ENCODE measurements around the gene TEAD2. TPM values are rescaled to one million over a fixed set of nuclear protein-coding genes. Genes with fewer than 3 reads are reported as not detected.
"Not testable (repeated sequence)": the region's sequence is repeated elsewhere in the genome, so short reads cannot be mapped to it uniquely, and the experiment has no call there.

The TEAD2 gene
- total RNA-seq, 2 donors from 2014 or later, result 11.8 to 18.0 TPM

DNA sequence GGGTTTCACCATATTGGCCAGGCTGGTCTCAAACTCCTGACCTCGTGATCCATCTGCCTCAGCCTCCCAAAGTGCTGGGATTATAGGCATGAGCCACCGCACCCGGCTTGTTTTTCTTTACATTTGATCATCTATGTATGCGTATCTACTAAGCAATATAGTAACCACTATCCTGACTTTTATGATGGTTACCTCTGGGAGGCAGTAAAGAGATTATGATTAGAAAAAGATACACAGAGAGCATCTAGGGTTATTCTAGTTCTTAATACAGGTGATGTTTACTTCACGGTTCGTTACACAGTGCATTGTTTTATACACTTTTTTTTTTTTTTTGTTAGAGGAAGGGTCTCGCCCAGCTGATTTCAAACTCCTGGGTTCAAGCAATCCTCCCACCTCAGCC, 55.5 kb downstream of the TEAD2 start:
- DNase-seq; intact Hi-C loops (cut with DNase I, micrococcal nuclease): not testable (repeated sequence)
- ATAC-seq, result peak; percentile 41

DNA sequence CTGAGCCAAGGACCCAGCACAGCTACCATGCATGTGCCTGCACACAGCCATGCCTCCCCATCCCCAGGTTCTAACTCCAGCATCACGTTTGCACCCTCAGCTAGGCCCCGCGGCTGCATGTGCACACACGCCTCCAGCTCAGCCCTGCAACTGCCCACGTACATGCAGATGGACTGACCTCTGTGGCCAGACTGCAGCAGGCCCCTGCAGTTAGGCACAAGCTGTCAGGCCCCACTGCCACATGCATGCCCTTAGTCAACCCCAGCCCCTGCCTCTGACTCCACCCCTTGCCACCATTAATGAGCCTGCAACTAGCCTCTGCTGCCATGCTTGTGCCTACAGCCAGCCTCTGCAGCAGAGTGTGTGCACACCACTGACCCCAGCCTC, 60.4 kb downstream of the TEAD2 start:
- intact Hi-C loops (cut with DNase I, micrococcal nuclease), result no loop called here
- no peak for ATAC-seq
- no peak for DNase-seq

DNA sequence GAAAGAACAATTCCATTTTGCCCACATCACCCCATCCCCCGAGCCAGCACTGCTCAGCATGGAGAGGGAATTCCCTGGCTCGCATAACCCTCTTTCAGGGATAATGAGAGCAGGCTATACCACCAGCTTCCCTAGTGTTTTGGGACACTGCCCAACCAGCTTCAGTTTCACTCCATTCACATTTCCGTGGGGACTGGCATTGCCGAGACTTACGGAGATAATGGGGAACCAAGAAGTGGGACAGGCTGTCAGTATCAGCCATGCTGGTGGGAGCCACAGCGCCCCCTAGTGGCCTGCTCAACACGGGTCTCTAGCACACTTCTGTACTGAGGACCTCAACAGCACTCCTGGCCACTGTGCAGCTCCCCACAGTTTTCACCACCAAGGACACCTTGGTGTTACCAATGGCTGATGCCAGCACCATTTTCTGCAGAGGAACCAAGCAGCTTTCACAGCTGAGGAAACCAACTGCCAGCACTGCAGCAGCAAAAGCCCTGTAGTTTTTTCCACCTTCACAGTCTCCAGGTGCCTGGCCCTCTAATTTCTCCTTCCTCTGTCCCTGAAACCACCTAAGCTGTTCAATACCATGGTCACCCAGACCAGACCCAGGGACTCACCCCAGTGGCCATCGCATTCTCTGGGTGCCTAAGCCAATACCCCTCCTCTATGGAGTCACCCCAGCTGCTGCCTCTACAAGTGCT, 60.9 kb downstream of the TEAD2 start:
- DNase-seq (peak; percentile 47 to 89), ATAC-seq (peak; percentile 89)
- intact Hi-C loops (cut with DNase I, micrococcal nuclease), result no loop called here

DNA sequence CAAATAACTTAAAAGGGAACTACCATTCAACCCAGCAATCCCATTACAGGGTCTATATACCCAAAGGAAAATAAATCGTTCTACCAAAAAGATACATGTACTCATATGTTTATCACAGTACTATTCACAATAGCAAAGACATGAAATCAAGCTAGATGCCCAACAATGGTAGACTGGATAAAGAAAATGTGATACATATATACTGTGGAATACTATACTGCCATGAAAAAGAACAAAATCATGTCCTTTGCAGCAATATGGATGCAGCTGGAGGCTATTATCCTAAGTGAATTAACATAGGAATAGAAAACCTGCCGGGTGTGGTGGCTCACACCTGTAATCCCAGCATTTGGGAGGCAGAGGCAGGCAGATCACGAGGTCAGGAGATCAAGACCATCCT, 63.6 kb downstream of the TEAD2 start:
- not testable (repeated sequence) for ATAC-seq

DNA sequence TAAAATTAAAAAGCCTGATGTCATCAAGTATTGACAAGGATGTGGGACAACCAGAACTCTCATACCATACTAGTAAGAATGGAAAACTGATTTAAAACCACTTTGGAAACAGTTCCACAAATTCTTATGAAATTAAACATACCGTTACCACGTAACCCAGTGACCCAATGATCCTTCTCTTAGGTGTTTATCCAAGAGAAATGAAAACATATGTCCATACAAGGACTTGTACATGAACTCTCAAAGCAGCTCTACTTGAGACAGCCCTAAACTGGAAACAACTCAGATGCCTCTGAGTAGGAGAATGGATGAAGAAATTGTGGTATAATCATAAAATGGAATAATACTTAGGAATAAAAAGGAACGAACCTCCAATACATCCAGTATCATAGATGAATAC, 64.8 kb downstream of the TEAD2 start:
- intact Hi-C loops (cut with DNase I, micrococcal nuclease), result no loop called here
- no peak for ATAC-seq
- no peak for DNase-seq

More for the DNA sequence above, 63.6 kb downstream of the TEAD2 start:
- intact Hi-C loops (cut with DNase I, micrococcal nuclease); DNase-seq: not testable (repeated sequence)

DNA sequence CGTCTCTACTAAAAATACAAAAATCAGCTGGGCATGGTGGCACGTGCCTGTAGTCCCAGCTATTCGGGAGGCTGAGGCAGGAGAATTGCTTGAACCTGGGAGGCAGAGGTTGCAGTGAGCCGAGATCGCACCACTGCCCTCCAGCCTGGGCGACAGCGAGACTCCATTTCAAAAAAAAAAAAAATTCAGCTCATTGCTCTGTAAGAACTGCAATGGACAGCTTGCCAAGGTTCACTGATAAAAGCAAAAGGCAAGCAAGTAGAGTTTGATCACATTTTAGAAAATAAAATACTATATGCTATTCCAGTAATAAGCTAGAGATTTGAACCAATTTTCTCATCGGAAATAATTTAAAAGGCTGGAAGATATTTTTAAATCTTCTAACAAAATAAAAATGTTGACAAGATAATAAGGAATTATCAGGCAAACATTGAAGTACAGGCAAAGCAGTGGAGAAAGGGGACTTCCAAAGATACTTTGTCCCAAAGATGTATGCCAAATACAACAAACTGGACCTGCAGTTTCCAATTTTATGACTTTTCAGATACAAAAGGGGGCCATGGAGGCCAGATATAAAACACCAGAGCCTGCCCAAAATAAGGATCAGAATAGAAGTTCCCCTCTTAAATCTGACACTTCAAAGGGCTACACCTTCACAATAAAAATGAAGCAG, 66.9 kb downstream of the TEAD2 start:
- intact Hi-C loops (cut with DNase I, micrococcal nuclease), result no loop called here
- DNase-seq, result no peak
- ATAC-seq, result no peak

DNA sequence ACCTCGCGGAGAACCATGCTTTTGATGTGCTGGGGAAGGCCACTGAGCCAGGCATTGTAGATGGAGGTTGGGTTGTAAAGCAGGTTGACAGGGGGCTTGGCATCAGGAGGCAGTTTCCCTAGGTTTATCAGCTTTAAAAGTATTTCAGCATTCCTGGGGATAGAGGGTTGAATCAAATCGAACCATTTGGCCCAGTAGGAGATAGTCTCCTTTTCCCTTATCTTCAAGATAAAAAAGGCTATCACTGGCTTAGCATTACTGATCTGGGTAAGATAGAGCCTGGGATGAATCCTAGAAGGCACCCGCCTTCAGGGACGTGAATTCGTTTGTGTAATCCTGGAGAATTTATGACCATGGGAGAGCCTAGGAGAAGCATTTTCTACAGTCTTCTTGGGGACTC, 67.8 kb downstream of the TEAD2 start:
- no peak for ATAC-seq
- intact Hi-C loops (cut with DNase I, micrococcal nuclease), result no loop called here
- DNase-seq, result no peak

Small RNA genes lying within 50 kb of the gene (microRNA-seq; reads per million reads assigned to microRNA genes)
- 0 reads per million in 2 donors for gene MIR4324

Other genes with a start within 250 kb of the TEAD2 start
- 10 to 100 TPM in 1 of 2 donors, 1 to 10 TPM in 1; 8.8 to 11.4 TPM for gene LIN7B, start 248.0 kb downstream of the TEAD2 start, total RNA-seq
- 1 to 10 TPM; 1.8 to 2.0 TPM for gene C19orf73, start 243.3 kb downstream of the TEAD2 start, total RNA-seq
- gene PPFIA3, start 242.9 kb downstream of the TEAD2 start, total RNA-seq, result 10 to 100 TPM; 21.8 to 24.2 TPM
- 1 to 10 TPM; 1.2 to 1.3 TPM for gene HRC, start 207.0 kb downstream of the TEAD2 start, total RNA-seq
- gene TRPM4, start 204.6 kb downstream of the TEAD2 start, total RNA-seq, result 100 to 1,000 TPM; 244 to 291 TPM
- gene SLC6A16, start 37.2 kb downstream of the TEAD2 start, total RNA-seq, result under 1 TPM; 0.43 to 0.50 TPM
- gene CD37, start 27.0 kb downstream of the TEAD2 start, total RNA-seq, result 1 to 10 TPM; 5.6 to 9.6 TPM
- gene DKKL1, start 1.5 kb upstream of the TEAD2 start, total RNA-seq, result not detected
- not detected for gene KASH5, start 25.8 kb upstream of the TEAD2 start, total RNA-seq
- gene PTH2, start 61.0 kb upstream of the TEAD2 start, total RNA-seq, result not detected
- gene GFY, start 63.0 kb upstream of the TEAD2 start, total RNA-seq, result not detected
- gene SLC17A7, start 79.1 kb upstream of the TEAD2 start, total RNA-seq, result under 1 TPM; 0.24 to 0.81 TPM
- 10 to 100 TPM; 62.9 to 74.1 TPM for gene PIH1D1, start 89.4 kb upstream of the TEAD2 start, total RNA-seq
- gene ALDH16A1, start 90.8 kb upstream of the TEAD2 start, total RNA-seq, result 10 to 100 TPM; 24.9 to 31.5 TPM
- gene FLT3LG, start 111.8 kb upstream of the TEAD2 start, total RNA-seq, result 1 to 10 TPM; 3.4 to 6.4 TPM
- gene RPL13A, start 125.2 kb upstream of the TEAD2 start, total RNA-seq, result 1,000 to 10,000 TPM; 2,164 to 2,325 TPM
- 1,000 to 10,000 TPM; 1,501 to 1,657 TPM for gene RPS11, start 134.0 kb upstream of the TEAD2 start, total RNA-seq
- 100 to 1,000 TPM; 411 to 508 TPM for gene FCGRT, start 150.2 kb upstream of the TEAD2 start, total RNA-seq
- 10 to 100 TPM; 18.2 to 21.7 TPM for gene RCN3, start 165.6 kb upstream of the TEAD2 start, total RNA-seq
- 10 to 100 TPM; 62.8 to 66.4 TPM for gene NOSIP, start 218.1 kb upstream of the TEAD2 start, total RNA-seq
- 10 to 100 TPM; 22.4 to 26.1 TPM for gene PRRG2, start 218.9 kb upstream of the TEAD2 start, total RNA-seq
- 10 to 100 TPM; 20.5 to 26.4 TPM for gene PRR12, start 228.8 kb upstream of the TEAD2 start, total RNA-seq